Tongue (tissue), 2 donors: ENCODE results near the gene SRBD1. TPM values are rescaled to one million over a fixed set of nuclear protein-coding genes. Genes with fewer than 3 reads are reported as not detected.

Experiments
- DNase-seq: peaks from one replicate; pipeline ENCODE4 v3.0.0-alpha.2; 2015
- total RNA-seq: library from RNA; depleted of rRNA; stranded (reverse); fragments of >200 nt; gene quantifications from one replicate; pipeline ENCODE4 v1.2.3, GENCODE V29; 2014

Gene SRBD1, protein sequence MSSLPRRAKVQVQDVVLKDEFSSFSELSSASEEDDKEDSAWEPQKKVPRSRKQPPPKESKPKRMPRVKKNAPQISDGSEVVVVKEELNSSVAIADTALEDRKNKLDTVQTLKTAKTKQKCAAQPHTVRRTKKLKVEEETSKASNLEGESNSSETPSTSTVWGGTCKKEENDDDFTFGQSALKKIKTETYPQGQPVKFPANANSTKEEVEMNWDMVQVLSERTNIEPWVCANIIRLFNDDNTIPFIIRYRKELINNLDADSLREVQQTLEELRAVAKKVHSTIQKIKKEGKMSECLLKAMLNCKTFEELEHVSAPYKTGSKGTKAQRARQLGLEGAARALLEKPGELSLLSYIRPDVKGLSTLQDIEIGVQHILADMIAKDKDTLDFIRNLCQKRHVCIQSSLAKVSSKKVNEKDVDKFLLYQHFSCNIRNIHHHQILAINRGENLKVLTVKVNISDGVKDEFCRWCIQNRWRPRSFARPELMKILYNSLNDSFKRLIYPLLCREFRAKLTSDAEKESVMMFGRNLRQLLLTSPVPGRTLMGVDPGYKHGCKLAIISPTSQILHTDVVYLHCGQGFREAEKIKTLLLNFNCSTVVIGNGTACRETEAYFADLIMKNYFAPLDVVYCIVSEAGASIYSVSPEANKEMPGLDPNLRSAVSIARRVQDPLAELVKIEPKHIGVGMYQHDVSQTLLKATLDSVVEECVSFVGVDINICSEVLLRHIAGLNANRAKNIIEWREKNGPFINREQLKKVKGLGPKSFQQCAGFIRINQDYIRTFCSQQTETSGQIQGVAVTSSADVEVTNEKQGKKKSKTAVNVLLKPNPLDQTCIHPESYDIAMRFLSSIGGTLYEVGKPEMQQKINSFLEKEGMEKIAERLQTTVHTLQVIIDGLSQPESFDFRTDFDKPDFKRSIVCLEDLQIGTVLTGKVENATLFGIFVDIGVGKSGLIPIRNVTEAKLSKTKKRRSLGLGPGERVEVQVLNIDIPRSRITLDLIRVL
- 25.1 TPM for total RNA-seq

DNA sequence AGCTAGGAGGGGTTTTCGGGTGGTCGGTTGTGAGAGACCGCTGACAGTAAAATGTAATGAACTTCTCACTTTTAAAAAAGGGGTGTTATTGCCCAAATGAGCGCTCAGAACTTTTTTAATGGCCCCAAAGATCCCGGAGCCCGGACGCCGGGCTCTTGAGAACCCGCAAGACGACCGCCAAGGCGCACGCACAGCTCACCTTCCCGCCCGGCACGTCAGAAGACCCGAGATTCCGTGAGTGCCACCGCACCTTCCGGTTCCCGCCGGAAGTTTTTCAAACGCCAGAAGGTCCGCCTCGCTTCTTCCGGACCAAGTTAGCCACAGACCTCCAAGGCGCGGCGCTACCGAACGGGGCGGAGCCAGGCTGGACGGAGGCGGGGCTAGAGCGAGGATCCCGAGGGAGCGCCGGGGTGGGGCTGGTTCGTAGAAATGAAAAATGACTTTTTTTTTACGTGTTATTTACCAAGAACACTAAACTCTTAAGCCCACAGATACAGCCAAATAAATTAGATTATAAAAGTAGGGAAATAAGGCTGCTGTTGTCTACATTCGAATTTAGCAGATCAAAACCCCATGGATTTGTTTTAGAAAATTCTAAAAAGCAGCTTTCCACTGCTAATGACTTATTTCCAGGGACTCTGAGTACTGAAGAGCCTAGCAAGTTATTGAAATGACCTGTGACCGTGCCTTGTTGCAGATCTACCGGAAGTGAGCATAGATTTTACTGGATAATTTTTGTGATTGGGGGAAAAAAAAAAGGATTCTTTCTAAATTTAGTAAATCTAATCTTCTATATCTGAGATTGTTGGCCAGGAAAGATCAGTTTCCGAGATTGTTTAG is at the start of gene SRBD1:
Gene SRBD1 (minus strand): TSS at position 248 of the 840 bp plus-strand sequence. CDS start 5,826 bp downstream, outside the sequence.
- DNase-seq: peak; percentile 97

- DNase-seq: no peak
These were observed 43.2 kb upstream of the SRBD1 start for GRCh38 chr2:45654250-45654649.

GRCh38 chr2:45653122-45653913 is 42.3 kb upstream of the SRBD1 start:
- peak; percentile 13 for DNase-seq

GRCh38 chr2:45652090-45653031 is 41.3 kb upstream of the SRBD1 start:
- peak; percentile 63 for DNase-seq

GRCh38 chr2:45651415-45652089 is 40.5 kb upstream of the SRBD1 start, which contains the start of gene PRKCE:
Gene PRKCE, plus strand, starts transcription at chr2:45651675.
- DNase-seq: peak; percentile 65

GRCh38 chr2:45650851-45651414 is 39.9 kb upstream of the SRBD1 start:
- DNase-seq: peak; percentile 96

DNA sequence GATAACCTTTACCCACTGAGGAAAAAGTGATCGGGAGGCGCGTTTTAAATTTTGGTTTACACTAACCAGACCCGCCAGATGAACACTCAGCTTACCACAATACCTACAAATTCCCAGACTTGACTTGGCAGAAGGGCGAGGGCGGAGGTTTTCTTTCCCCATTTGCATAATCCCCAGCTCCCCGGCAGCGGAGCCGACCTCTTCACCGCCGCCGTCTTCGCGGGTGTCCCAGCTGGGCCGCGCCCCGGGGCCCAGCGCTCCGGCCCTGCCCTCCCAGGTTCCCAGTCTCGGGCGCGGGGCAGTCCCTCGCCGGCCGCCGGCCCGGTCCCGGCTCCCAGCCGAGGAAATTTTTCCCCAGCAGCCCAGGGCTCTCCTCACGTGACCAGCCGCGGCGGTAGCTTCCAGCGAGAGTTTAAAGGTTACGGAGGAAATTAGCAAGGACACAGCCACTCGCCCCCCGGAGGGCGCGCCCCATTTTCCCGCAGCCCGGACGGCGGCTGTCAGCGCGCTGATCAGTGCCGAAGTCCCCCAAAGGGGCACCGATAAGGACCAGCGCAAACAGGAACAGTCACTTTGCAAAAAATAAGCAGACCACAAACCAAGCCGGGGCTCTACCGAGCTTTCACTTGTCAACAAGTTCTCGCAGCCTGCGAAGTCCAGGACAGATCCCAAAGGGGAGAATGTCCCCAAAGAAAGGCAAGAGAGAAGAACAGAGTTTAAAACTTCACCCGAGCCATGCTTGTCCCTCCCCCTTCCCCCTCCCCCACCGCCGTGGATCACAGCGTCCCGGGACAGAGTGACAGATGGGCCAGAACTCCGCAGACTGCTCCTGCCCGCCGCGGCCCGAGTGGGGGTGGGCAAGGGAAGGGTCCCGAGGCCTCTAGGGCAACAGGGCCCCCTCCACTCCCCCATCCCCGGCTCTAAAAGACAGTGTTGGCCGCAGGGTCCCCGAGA is 39.1 kb upstream of the SRBD1 start:
- DNase-seq: peak; percentile 71

DNA sequence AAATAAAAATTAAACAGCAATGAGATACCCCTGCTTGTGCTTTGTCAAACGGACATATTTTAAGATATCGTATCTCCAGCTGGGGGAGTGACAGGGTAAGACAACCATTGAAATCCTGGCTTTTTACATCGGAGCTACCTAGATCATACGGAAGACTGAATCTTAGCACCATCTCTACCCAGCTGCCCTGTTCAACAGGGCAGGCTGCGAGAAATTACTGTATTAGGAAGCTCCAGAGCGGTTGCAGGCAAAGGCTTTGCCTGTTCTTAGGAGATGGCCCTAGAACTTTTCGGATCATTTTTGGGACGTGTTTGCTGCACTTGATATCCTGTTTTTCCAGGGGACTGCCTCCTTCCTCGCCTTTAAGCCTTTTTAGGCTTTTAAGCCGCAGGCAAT is 38.4 kb upstream of the SRBD1 start:
- no peak for DNase-seq

- no peak for DNase-seq
These were observed 37.6 kb upstream of the SRBD1 start for GRCh38 chr2:45648636-45649035.

DNA sequence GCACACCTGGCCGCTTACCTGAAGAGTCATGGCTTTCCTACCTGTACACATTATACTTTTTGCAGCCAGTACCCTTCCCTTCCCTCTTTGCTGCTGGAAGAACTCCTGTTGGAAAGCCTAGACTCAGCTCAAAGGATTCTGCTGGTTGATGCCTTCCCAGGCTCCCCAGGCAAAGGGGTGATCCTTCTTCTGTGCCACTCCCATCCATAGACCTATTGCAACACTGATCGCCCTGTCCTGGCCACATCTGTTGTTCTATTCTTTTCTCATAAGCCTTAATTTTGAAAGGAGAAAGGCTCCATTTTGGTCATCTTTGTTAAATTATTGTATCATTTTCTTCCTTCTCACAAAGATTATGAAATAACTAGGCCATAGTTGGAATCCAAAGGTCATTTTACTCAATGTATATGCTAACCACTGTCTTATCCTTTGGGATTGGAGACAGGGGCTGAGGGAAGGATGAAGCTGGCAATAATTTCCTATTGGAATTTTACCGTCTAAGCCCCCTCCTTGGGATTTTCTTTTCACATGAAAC is 37.0 kb upstream of the SRBD1 start:
- no peak for DNase-seq

- DNase-seq: no peak
These were observed 36.3 kb upstream of the SRBD1 start for GRCh38 chr2:45647356-45647755.

GRCh38 chr2:45646289-45646688 is 35.2 kb upstream of the SRBD1 start:
- no peak for DNase-seq

DNA sequence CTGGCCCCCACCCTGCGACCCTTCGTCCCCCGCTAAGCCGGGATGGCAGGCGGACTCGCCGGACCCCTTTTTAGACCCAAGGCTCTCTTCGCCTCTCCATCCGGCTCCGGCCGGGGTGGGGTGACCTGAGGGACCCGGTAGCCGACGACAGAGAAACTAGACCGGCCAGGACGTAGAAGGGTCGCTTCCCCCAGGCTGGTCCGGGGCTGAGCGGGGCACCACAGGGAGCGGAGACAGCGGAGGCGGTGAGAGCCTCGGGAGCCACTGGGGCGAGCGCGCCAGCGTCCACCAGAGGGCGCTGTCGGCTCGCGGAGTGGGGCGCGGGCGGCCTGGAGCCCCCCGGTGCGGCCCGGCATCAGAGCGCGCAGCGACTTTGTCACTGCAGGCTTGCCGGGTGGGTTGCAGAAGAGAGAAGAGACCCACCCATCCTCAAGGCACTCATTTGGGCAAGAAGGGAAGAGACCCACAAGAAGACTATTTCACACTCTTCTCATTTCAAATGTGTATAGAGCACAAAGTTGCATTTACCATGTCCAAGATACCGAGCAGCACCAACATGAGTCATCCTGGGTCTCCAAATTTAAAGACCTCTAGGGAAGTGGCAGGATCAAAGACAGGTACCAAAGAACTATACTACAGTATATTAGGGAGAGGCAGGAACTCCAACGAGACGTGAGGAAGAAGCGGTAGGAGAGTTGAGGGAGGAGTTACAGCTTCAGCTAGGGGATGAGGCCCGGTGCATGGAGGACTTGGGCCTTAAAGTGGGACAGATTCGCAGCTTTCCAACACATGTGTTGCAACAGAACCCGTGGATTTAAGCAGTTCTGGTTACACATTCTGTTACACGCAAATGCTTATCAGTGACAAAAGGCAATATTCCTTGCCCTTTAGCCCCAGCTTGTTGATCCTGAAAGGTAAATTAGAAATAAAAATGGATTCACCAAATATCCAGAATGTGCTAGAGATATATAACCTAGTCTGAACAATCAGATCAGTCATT is 32.8 kb upstream of the SRBD1 start:
- DNase-seq: peak; percentile 83

DNA sequence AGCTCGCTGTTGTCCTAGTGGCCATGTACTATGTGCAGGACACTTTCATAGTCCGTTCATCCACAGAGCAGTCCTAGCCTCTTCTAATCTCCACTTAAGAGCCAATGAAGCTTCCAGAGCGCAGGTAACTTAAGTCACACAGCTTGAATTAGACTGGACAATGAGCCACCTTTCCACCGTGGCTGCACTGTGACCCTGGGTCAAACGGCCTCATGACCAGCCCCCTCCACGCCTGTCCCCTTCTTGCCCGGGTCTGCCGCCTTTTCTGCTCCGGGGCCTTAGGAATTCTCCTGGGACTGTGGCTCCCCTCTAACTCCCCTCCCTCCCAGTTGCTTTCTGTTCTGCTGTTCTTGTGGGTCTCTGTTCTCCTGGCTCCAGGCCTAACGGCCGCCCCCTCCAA is 32.0 kb upstream of the SRBD1 start:
- no peak for DNase-seq

GRCh38 chr2:45640576-45640975 is 29.5 kb upstream of the SRBD1 start:
- no peak for DNase-seq

- DNase-seq: no peak
These were observed 26.4 kb upstream of the SRBD1 start for GRCh38 chr2:45637440-45637839.
